NK-92 treated with Interleukin-12 subunit alpha and Interleukin-12 subunit beta, amount 100 ng/mL, for 24 hours (cell line): Measurements from ENCODE around the gene CHAC2.
"Not testable (repeated sequence)": the region's sequence is repeated elsewhere in the genome, so short reads cannot be mapped to it uniquely, and the experiment has no call there.

Experiments used
- DNase-seq: peaks from one replicate; lab custom pipeline; 2025; lab: John Stamatoyannopoulos, UW

Gene CHAC2

GRCh38 chr2:53767405-53768241, at the start of gene CHAC2:
CHAC2 (plus strand) TSS chr2:53767804; CDS start chr2:53767887, 83 bp downstream.
- peak; percentile 76 for DNase-seq

GRCh38 chr2:53720944-53721343, 46.7 kb upstream of the CHAC2 start:
- DNase-seq: not testable (repeated sequence)

- DNase-seq: no peak
These were observed 43.1 kb upstream of the CHAC2 start for GRCh38 chr2:53724536-53724935.

- no peak for DNase-seq
These were observed 41.9 kb upstream of the CHAC2 start for GRCh38 chr2:53725662-53726061.

GRCh38 chr2:53727921-53728320, 39.7 kb upstream of the CHAC2 start:
- DNase-seq: no peak

- DNase-seq: no peak
These were observed 38.4 kb upstream of the CHAC2 start for GRCh38 chr2:53729143-53729762.

- DNase-seq: no peak
These were observed 30.5 kb upstream of the CHAC2 start for GRCh38 chr2:53737091-53737490.

DNA sequence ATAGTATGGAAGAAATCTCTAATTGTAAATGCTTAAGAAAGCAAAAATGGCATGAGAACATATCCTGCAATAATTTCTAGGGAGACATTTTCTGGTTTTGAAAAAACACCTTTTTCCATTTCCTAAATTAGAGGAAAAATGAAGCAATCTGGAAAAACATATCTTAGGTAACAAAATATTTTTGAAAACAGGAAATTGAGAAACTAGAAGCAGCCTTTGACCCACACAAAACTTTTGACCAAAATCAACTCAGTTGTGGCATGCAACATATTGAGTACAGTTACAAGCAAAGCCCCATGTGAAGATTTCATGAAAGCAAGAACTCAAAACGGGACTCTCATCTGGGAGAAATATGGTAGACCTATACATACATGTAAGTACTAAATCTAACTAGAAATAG, 28.6 kb upstream of the CHAC2 start:
- DNase-seq: no peak

DNA sequence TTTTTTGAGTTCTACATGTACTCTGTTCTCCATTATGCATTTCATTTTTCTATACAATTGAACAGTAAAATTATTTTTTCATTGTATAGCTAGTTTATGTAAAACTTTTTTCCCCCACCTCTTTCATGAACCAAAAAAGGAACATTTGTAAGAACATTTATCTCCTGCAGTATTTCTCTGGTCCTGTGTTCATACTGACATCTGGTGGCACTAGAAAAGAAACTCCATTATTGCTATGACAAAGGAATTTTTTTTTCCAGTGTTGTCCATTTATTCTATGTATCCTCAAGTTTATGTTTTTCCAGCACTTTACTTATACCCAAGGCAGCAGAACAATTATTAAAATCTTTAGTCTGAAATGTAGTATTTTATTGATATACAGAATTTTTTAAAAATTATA, 27.4 kb upstream of the CHAC2 start:
- DNase-seq: no peak

DNA sequence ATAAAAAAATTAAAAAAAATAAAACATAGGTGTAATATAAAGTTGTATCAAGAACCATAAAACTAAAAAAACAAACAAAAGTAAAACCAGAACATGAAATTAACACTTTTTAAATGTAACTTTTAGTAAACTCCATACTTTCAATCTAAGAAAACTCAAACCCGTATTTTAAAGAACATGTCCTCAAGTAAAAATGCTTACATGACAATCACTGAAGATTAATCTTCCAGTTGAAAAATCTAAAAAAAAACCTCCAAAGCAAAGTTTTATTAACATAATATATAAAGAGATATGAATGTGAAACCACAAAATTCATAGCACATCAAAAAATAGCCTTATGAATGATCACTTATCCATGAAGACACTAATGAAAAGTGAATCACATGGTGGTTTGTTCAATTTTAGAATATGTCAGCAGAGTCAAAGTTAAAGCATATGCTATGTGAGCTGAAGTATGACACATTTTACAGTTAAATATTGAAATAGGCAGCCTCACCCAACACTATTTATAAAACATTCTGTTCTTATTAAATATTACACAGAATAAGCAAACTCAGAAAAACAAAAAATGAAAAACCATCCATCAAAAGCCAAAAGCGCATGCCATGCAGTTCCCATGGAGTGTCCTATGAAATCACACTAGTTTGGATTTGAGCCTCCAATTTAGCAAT, 23.1 kb upstream of the CHAC2 start:
- DNase-seq: no peak

DNA sequence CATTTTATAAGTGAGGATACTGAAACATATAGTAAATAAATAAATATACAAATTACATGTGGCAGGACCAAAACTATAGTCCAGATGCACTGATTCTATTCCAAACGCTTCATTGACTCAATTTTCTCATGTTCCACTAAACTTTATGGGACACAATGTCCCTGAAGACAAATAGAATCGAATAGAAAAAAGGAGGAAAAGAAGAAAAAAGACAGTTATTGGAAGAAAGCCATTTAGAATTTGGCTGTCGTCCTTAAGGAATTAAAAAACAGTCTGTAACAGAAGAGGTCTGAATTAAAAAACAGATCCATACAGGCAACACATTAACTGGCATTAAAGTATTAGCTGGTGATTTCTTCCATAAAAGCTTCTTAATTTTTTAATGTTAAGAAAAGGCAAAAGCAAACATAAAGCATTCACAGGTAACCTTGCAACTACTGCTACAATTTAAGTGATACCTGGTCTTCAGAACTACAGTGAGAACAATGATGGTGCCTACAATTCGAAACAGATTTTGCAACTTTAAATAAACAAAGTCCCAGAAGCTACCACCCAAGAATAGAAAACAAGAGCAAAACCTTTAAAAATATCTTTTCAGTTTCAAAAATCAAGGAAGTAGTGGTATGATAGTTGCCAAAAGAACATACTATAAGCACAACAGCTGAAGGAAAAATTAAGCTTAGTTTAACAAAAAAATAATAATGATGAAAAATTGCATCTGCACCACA, 17.4 kb upstream of the CHAC2 start:
- no peak for DNase-seq

- DNase-seq: no peak
These were observed 15.9 kb upstream of the CHAC2 start for GRCh38 chr2:53751728-53752127.

GRCh38 chr2:53752385-53752784, 15.2 kb upstream of the CHAC2 start:
- DNase-seq: no peak

DNA sequence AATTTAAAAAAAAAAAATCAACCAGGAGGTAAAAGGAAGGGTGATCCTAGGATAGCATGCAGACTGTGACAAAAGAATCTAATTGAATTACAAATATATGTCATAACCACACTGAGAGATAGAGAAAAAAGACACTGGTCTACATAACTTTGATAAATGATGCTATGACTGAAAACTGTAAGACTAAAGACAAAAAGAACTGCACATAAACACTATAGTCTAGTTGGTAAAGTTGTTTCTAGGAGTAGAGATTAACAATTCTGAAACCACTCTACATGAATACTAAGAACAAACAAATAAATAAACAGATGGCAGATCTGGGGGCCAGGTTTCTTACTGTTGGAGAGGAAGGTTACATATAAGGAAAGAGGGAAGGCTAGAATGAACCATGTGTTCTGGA, 14.6 kb upstream of the CHAC2 start:
- no peak for DNase-seq

- DNase-seq: no peak
These were observed 12.5 kb upstream of the CHAC2 start for GRCh38 chr2:53755121-53755520.

GRCh38 chr2:53756644-53757043, 11.0 kb upstream of the CHAC2 start:
- DNase-seq: no peak

GRCh38 chr2:53757206-53757605, 10.4 kb upstream of the CHAC2 start:
- DNase-seq: not testable (repeated sequence)

DNA sequence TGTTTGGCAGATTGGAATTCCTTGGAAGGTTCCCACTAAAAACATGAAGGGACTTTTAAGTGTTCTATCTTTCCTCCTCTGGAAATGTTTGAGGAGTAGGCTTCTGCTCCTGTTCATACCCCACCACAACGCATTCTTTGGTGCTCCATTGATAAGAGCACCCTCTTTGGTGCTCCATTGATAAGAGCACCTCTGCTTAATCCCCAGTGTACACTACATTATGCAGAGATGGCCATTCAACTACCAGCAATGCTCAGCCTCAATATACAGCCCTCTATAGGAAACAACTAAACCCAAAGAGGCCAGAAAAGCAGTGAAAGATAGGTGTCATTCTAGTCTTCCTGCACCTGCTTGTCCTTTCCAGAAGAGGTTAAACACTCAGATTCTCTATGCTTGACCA, 1.8 kb upstream of the CHAC2 start:
- no peak for DNase-seq

- no peak for DNase-seq
These were observed 588 bp downstream of the CHAC2 start for GRCh38 chr2:53768242-53768542.

- DNase-seq: no peak
These were observed 1.8 kb downstream of the CHAC2 start for GRCh38 chr2:53769318-53769945.

DNA sequence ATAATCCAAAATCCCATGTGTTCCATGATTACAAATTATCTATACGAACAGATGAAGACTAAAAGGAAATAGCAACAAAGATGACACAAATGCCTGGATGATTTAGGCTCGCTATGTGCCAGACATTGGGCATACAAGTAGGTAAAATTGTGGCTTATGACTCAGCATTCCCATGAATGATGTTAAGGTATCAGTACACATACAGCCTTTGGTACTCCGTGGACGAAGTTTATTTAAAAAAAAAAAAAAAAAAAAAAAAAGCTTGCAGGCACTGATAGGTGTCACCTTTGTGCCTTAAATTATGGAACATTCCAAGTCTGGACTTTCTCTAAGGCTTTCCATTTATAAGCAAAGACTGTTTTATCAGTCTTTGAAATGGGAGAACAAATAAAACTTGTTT, 2.7 kb downstream of the CHAC2 start:
- no peak for DNase-seq

- DNase-seq: no peak
These were observed 9.5 kb downstream of the CHAC2 start for GRCh38 chr2:53777134-53777533.
